ENCODE measurements around the gene GMDS. TPM values are rescaled to one million over a fixed set of nuclear protein-coding genes. Genes with fewer than 3 reads are reported as not detected.

GMDS gene
- total RNA-seq, 1 experiment from 2014 or later = 35.0 TPM

DNA sequence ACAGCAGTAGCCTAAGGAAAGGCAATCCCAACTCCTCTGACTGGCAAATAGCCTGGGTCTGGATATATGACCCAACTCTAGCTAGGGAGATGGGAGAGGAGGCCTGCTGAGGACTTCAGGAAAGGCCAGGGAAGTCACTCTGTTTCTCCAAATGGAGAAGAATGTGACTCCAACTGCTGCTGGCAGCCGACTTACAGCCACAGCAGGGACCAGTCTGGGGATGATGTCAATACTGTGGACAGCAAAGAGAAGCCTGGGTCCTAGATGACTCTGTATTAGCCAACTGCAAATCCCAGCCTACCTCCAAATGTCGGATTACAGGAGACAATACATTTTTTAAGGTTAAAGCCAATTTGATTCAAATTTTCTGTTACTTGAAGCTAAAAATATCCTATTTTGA, 403.1 kb downstream of the GMDS start:
- Mint-ChIP-seq H3K27ac (no peak overlapping the region), H3K36me3 (peaks cover 25% of the 10 kb centered on the region), H3K4me1 (peaks cover 24% of the 10 kb centered on the region), H3K4me3 (no peak overlapping the region), H3K27me3 (ENCODE audit: low read depth) (no peaks in the 10 kb centered on the region), H3K9me3 (peaks cover 27% of the 10 kb centered on the region)
- POLR2A ChIA-PET = no interaction called here
- ATAC-seq (no peak), DNase-seq (ENCODE audit: low spot score) (no peak)
- CTCF ChIA-PET = no interaction called here
- TF ChIP-seq GRHL2 (CRISPR knock-in tag; IDR thresholded peaks at IDR 0.05; ENCODE audit: insufficient replicate concordance, severe bottlenecking) = no peak
- no peak for TF ChIP-seq SP1 (CRISPR knock-in tag; conservative IDR thresholded peaks at IDR 0.05)
- TF ChIP-seq, protein P1, sequence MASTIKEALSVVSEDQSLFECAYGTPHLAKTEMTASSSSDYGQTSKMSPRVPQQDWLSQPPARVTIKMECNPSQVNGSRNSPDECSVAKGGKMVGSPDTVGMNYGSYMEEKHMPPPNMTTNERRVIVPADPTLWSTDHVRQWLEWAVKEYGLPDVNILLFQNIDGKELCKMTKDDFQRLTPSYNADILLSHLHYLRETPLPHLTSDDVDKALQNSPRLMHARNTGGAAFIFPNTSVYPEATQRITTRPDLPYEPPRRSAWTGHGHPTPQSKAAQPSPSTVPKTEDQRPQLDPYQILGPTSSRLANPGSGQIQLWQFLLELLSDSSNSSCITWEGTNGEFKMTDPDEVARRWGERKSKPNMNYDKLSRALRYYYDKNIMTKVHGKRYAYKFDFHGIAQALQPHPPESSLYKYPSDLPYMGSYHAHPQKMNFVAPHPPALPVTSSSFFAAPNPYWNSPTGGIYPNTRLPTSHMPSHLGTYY (CRISPR knock-in tag; IDR thresholded peaks at IDR 0.05) = no peak
- TF ChIP-seq, protein P2, sequence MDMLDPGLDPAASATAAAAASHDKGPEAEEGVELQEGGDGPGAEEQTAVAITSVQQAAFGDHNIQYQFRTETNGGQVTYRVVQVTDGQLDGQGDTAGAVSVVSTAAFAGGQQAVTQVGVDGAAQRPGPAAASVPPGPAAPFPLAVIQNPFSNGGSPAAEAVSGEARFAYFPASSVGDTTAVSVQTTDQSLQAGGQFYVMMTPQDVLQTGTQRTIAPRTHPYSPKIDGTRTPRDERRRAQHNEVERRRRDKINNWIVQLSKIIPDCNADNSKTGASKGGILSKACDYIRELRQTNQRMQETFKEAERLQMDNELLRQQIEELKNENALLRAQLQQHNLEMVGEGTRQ (CRISPR knock-in tag; IDR thresholded peaks at IDR 0.05) = no peak
- TF ChIP-seq, protein P3, sequence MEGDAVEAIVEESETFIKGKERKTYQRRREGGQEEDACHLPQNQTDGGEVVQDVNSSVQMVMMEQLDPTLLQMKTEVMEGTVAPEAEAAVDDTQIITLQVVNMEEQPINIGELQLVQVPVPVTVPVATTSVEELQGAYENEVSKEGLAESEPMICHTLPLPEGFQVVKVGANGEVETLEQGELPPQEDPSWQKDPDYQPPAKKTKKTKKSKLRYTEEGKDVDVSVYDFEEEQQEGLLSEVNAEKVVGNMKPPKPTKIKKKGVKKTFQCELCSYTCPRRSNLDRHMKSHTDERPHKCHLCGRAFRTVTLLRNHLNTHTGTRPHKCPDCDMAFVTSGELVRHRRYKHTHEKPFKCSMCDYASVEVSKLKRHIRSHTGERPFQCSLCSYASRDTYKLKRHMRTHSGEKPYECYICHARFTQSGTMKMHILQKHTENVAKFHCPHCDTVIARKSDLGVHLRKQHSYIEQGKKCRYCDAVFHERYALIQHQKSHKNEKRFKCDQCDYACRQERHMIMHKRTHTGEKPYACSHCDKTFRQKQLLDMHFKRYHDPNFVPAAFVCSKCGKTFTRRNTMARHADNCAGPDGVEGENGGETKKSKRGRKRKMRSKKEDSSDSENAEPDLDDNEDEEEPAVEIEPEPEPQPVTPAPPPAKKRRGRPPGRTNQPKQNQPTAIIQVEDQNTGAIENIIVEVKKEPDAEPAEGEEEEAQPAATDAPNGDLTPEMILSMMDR (IDR thresholded peaks at IDR 0.05) = no peak
- no peak for TF ChIP-seq JUN (CRISPR knock-in tag; IDR thresholded peaks at IDR 0.05)

DNA sequence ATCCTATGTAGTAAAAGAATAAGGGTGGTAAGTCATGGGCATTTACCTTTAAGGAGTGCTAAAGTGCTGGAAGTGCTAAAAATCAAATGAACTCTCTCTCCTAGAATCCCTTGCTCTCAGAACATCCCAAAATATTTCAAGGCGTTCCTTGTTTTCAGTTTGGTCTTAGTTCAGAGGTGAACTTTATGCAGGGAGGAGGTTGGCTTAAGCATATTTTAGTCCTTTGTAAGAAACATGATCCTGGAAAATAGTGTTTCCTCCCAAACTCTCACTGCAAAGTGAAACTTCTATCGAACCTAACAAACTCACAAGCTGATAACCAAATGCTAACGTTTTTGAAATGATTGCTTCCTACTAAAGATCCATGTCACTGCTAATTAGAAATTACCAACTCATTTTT, 404.3 kb downstream of the GMDS start:
- POLR2A ChIA-PET = no interaction called here
- Mint-ChIP-seq H3K36me3 (peaks cover 17% of the 10 kb centered on the region), H3K27me3 (ENCODE audit: low read depth) (no peaks in the 10 kb centered on the region), H3K27ac (no peak overlapping the region), H3K9me3 (peaks cover 20% of the 10 kb centered on the region), H3K4me3 (no peak overlapping the region), H3K4me1 (peaks cover 36% of the 10 kb centered on the region)
- CTCF ChIA-PET = no interaction called here
- TF ChIP-seq ESRRA (CRISPR knock-in tag; IDR thresholded peaks at IDR 0.05; ENCODE audit: borderline replicate concordance) (no peak), MXD4 (CRISPR knock-in tag; IDR thresholded peaks at IDR 0.05; ENCODE audit: borderline replicate concordance) (no peak), NFYB (CRISPR knock-in tag; conservative IDR thresholded peaks at IDR 0.05; ENCODE audit: low read depth) (no peak), GTF2I (CRISPR knock-in tag; conservative IDR thresholded peaks at IDR 0.05) (no peak), ETV6 (CRISPR knock-in tag; IDR thresholded peaks at IDR 0.05) (no peak), ZNF138 (CRISPR knock-in tag; conservative IDR thresholded peaks at IDR 0.05) (no peak)
- TF ChIP-seq, protein P4, sequence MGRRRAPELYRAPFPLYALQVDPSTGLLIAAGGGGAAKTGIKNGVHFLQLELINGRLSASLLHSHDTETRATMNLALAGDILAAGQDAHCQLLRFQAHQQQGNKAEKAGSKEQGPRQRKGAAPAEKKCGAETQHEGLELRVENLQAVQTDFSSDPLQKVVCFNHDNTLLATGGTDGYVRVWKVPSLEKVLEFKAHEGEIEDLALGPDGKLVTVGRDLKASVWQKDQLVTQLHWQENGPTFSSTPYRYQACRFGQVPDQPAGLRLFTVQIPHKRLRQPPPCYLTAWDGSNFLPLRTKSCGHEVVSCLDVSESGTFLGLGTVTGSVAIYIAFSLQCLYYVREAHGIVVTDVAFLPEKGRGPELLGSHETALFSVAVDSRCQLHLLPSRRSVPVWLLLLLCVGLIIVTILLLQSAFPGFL (CRISPR knock-in tag; IDR thresholded peaks at IDR 0.05; ENCODE audit: borderline replicate concordance) = no peak
- TF ChIP-seq, protein P5, sequence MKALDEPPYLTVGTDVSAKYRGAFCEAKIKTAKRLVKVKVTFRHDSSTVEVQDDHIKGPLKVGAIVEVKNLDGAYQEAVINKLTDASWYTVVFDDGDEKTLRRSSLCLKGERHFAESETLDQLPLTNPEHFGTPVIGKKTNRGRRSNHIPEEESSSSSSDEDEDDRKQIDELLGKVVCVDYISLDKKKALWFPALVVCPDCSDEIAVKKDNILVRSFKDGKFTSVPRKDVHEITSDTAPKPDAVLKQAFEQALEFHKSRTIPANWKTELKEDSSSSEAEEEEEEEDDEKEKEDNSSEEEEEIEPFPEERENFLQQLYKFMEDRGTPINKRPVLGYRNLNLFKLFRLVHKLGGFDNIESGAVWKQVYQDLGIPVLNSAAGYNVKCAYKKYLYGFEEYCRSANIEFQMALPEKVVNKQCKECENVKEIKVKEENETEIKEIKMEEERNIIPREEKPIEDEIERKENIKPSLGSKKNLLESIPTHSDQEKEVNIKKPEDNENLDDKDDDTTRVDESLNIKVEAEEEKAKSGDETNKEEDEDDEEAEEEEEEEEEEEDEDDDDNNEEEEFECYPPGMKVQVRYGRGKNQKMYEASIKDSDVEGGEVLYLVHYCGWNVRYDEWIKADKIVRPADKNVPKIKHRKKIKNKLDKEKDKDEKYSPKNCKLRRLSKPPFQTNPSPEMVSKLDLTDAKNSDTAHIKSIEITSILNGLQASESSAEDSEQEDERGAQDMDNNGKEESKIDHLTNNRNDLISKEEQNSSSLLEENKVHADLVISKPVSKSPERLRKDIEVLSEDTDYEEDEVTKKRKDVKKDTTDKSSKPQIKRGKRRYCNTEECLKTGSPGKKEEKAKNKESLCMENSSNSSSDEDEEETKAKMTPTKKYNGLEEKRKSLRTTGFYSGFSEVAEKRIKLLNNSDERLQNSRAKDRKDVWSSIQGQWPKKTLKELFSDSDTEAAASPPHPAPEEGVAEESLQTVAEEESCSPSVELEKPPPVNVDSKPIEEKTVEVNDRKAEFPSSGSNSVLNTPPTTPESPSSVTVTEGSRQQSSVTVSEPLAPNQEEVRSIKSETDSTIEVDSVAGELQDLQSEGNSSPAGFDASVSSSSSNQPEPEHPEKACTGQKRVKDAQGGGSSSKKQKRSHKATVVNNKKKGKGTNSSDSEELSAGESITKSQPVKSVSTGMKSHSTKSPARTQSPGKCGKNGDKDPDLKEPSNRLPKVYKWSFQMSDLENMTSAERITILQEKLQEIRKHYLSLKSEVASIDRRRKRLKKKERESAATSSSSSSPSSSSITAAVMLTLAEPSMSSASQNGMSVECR (CRISPR knock-in tag; IDR thresholded peaks at IDR 0.05; ENCODE audit: borderline replicate concordance) = no peak
- ATAC-seq (no peak), DNase-seq (ENCODE audit: low spot score) (no peak)

All from WTC11 (cell line).